ENCODE results near the gene CEMIP. TPM values are rescaled to one million over a fixed set of nuclear protein-coding genes. Genes with fewer than 3 reads are reported as not detected.
A peak's percentile ranks its signal among the peaks of the same experiment; 100 is the strongest.

CEMIP gene
- total and polyA plus RNA-seq, 2 of the 13 experiments (the other 11 are each of a cell fraction or from before 2014, with no cell fraction given): 4.3 to 28.5 TPM

GRCh38 chr15:80913541-80913940, 134.4 kb downstream of the CEMIP start (continued):
- TF ChIP-seq ZNF503 (CRISPR knock-in tag; IDR thresholded peaks at IDR 0.05): no peak
- TF ChIP-seq REXO4 (CRISPR knock-in tag; IDR thresholded peaks at IDR 0.05; ENCODE audit: borderline replicate concordance): no peak
- no peak for TF ChIP-seq GFI1 (CRISPR knock-in tag; IDR thresholded peaks at IDR 0.05; ENCODE audit: borderline replicate concordance)
- TF ChIP-seq ZFP37 (CRISPR knock-in tag; IDR thresholded peaks at IDR 0.05; ENCODE audit: borderline replicate concordance): no peak
- TF ChIP-seq HIC2 (CRISPR knock-in tag; IDR thresholded peaks at IDR 0.05; ENCODE audit: low read depth): no peak
- TF ChIP-seq ZBTB44 (CRISPR knock-in tag; IDR thresholded peaks at IDR 0.05): no peak
- TF ChIP-seq SRY (CRISPR knock-in tag; IDR thresholded peaks at IDR 0.05): no peak
- no peak for TF ChIP-seq ZNF564 (CRISPR knock-in tag; IDR thresholded peaks at IDR 0.05)
- TF ChIP-seq HOXA7 (CRISPR knock-in tag; IDR thresholded peaks at IDR 0.05): no peak
- TF ChIP-seq ZNF644 (CRISPR knock-in tag; IDR thresholded peaks at IDR 0.05; ENCODE audit: low read depth): 0 out of 2 replicates have a peak, but pooled peaks have one; percentile 20
- no peak for TF ChIP-seq TIGD3 (CRISPR knock-in tag; IDR thresholded peaks at IDR 0.05; ENCODE audit: borderline replicate concordance)
- no peak for TF ChIP-seq PHF5A (CRISPR knock-in tag; IDR thresholded peaks at IDR 0.05; ENCODE audit: low read depth, unreplicated experiment)
- TF ChIP-seq RNF219 (CRISPR knock-in tag; IDR thresholded peaks at IDR 0.05): no peak
- TF ChIP-seq SP5 (CRISPR knock-in tag; IDR thresholded peaks at IDR 0.05; ENCODE audit: borderline replicate concordance, low read depth): no peak
- TF ChIP-seq MEF2D (CRISPR knock-in tag; IDR thresholded peaks at IDR 0.05): no peak
- no peak for TF ChIP-seq ZNF678 (CRISPR knock-in tag; IDR thresholded peaks at IDR 0.05)
- no peak for TF ChIP-seq CC2D1A (CRISPR knock-in tag; IDR thresholded peaks at IDR 0.05)
- TF ChIP-seq ZBTB25 (CRISPR knock-in tag; IDR thresholded peaks at IDR 0.05): no peak
- no peak for TF ChIP-seq RBM39 (IDR thresholded peaks at IDR 0.05; ENCODE audit: low read depth, low read length, poor library complexity, severe bottlenecking)
- TF ChIP-seq THAP7 (CRISPR knock-in tag; IDR thresholded peaks at IDR 0.05): no peak
